ENCODE results near the gene PTPRZ1.

GRCh38 chr7:122054393-122054792, 181.4 kb downstream of the PTPRZ1 start:
- TF ChIP-seq EZH2 (IDR thresholded peaks at IDR 0.05; ENCODE audit: borderline replicate concordance, low read length) (no peak), CTCF (conservative IDR thresholded peaks at IDR 0.05 in 1 of 2, IDR thresholded peaks at IDR 0.05 in 1 of 2; ENCODE audit: extremely low read depth in 1 of 2, insufficient read depth in 1 of 2, low read depth in 1 of 2, low read length in 2 of 2) (no peak)

All from mammary epithelial cell (primary cell).